Neural progenitor cell (in vitro differentiated cells): ENCODE measurements around the gene TSPAN5.

Experiments used
- EZH2phosphoT487 ChIP-seq: fragments of 200-600 bp; sonication (generic); IDR thresholded peaks from 2 replicates; pipeline ENCODE4 v1.6.1; 2017; ENCODE audit warnings: antibody characterized with exemption
- TF ChIP-seq, protein P1 (sequence below): fragments of 200-600 bp; sonication (generic); IDR thresholded peaks from 2 replicates; pipeline ENCODE4 v1.5.1; 2017; ENCODE audit warnings: antibody characterized with exemption, mild to moderate bottlenecking

DNA sequence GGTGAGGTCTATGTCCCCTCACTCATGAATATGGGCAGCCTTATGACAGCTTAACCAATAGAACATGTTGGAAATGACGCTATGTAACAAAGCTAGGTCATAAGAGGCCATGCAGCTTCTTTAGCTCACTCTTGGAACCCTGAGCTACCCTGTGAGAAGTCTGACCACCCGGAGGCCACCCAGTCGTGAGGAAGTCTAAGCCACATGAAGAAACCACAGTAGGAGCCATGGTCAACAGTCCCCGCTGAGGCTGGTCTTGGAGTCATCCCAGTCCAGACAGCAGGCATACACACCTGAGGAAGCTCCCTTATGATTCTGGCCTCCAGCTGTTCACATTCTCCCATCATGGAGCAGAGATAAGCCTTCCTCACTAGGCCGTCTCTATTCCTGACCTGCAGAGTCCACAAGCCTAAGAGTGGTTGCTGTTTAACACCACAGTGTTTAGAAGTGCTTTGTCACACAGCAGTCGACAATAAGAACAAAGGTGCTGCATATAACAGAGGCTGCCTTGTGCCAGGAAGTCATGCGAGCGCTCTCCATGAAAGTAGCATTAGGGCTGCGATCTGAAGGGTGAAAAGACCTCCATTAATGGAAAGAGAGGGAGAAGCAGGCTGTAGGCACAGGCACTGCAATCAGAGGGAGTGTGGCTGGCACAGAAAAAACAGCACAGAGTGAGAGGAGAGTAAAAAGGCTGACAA lies 38.2 kb downstream of the TSPAN5 start:
- TF ChIP-seq, protein P1, sequence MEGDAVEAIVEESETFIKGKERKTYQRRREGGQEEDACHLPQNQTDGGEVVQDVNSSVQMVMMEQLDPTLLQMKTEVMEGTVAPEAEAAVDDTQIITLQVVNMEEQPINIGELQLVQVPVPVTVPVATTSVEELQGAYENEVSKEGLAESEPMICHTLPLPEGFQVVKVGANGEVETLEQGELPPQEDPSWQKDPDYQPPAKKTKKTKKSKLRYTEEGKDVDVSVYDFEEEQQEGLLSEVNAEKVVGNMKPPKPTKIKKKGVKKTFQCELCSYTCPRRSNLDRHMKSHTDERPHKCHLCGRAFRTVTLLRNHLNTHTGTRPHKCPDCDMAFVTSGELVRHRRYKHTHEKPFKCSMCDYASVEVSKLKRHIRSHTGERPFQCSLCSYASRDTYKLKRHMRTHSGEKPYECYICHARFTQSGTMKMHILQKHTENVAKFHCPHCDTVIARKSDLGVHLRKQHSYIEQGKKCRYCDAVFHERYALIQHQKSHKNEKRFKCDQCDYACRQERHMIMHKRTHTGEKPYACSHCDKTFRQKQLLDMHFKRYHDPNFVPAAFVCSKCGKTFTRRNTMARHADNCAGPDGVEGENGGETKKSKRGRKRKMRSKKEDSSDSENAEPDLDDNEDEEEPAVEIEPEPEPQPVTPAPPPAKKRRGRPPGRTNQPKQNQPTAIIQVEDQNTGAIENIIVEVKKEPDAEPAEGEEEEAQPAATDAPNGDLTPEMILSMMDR: no peak
- no peak for TF ChIP-seq EZH2phosphoT487
